ENCODE measurements around the gene SLC46A1. TPM values are rescaled to one million over a fixed set of nuclear protein-coding genes. Genes with fewer than 3 reads are reported as not detected.

SLC46A1 gene
- polyA plus RNA-seq, 3 donors, result 13.9 to 15.4 (median 14.5) TPM

DNA sequence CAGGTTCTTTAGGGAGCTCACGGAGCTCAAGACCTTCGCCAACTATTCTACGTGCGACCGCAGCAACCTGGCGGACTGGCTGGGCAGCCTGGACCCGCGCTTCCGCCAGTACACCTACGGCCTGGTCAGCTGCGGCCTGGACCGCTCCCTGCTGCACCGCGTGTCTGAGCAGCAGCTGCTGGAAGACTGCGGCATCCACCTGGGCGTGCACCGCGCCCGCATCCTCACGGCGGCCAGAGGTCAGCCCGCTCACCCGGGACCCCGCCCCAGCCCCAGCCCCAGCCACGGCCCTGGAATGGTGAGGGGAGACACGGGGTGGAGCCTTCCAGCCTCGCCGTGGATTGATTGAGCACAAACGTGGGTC, 21.0 kb downstream of the SLC46A1 start:
- DNase-seq (ENCODE audit: low read depth in 3 of 3, low spot score in 2 of 3), result no peak

DNA sequence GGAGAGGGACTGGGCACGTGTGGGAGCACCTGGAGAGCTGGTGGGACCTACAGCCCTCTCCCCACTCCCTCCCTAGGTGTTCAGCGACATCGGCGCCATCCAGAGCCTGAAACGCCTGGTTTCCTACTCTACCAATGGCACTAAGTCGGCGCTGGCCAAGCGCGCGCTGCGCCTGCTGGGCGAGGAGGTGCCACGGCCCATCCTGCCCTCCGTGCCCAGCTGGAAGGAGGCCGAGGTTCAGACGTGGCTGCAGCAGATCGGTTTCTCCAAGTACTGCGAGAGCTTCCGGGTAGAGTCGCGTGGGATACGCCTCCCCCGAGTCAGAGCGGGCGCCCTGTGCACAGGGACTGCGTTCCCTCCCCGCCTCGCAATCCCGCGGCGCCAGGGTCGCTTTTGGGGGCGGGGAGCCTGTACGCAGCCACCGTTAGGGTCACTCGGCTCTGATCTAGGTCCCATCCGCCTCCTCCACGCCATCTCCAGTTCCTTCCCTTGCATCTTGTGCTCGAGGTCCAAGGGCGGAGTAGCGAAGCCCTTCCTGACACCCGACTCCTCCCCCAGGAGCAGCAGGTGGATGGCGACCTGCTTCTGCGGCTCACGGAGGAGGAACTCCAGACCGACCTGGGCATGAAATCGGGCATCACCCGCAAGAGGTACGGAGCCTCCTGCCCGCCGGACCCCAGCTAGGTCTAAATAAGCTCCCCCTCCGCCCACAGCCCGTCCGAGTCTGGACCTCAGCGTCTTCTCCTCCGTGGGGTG, 21.6 kb downstream of the SLC46A1 start:
- no peak for DNase-seq (ENCODE audit: low read depth in 3 of 3, low spot score in 2 of 3)

DNA sequence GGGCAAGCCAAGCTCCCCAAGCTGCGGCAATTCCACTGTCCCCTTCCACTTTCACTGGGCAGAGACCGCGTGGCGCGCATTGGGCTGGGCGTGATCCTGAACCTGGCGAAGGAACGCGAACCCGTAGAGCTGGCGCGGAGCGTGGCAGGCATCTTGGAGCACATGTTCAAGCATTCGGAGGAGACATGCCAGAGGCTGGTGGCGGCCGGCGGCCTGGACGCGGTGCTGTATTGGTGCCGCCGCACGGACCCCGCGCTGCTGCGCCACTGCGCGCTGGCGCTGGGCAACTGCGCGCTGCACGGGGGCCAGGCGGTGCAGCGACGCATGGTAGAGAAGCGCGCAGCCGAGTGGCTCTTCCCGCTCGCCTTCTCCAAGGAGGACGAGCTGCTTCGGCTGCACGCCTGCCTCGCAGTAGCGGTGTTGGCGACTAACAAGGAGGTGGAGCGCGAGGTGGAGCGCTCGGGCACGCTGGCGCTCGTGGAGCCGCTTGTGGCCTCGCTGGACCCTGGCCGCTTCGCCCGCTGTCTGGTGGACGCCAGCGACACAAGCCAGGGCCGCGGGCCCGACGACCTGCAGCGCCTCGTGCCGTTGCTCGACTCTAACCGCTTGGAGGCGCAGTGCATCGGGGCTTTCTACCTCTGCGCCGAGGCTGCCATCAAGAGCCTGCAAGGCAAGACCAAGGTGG, 24.7 kb downstream of the SLC46A1 start:
- no peak for DNase-seq (ENCODE audit: low read depth in 3 of 3, low spot score in 2 of 3)

- no peak for DNase-seq (ENCODE audit: low read depth in 3 of 3, low spot score in 2 of 3)
Measured at GRCh38 chr17:28379814-28380801, 25.9 kb downstream of the SLC46A1 start.

DNA sequence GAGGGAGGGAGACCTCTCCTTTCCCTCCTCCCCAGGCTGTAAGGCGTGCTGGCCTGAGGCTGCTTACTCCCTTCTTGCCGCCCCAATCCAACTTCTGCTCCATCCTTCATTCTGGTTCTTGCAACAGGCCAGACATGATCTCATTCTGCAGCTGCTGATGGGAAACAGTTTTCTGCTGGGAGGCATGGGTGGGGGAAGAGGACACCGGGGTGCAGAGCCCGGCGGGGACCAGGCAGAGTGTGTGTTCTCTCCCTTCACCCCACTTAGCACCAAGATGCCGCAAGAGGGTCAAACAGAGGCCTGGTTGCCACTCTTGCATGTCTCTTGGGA, 33.1 kb downstream of the SLC46A1 start:
- no peak for DNase-seq (ENCODE audit: low read depth in 3 of 3, low spot score in 2 of 3)

DNA sequence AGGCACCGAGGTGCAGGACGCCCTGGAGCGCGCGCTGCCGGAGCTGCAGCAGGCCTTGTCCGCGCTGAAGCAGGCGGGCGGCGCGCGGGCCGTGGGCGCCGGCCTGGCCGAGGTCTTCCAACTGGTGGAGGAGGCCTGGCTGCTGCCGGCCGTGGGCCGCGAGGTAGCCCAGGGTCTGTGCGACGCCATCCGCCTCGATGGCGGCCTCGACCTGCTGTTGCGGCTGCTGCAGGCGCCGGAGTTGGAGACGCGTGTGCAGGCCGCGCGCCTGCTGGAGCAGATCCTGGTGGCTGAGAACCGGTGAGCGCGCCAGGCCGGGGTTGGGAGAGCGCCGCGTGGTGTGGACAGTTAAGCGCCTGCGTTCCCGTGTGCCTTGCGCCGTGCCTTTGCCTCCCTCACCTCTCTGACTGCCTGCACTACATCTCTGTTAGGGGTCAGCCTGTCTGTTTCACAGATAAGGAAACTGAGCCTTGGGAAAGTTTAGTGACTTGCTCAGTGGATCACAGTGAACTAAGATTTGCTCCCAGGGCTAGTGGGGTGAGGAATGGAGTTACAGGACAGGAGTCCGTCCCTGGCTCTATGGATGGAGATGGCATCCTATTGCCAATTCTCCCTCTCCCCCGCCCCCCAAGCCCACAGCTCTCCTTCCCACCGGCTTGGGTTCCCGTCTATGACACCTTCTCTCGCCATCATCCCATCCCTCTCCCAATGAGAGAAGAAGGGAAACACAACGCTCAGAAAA, 33.6 kb downstream of the SLC46A1 start:
- DNase-seq (ENCODE audit: low read depth in 3 of 3, low spot score in 2 of 3), result no peak

DNA sequence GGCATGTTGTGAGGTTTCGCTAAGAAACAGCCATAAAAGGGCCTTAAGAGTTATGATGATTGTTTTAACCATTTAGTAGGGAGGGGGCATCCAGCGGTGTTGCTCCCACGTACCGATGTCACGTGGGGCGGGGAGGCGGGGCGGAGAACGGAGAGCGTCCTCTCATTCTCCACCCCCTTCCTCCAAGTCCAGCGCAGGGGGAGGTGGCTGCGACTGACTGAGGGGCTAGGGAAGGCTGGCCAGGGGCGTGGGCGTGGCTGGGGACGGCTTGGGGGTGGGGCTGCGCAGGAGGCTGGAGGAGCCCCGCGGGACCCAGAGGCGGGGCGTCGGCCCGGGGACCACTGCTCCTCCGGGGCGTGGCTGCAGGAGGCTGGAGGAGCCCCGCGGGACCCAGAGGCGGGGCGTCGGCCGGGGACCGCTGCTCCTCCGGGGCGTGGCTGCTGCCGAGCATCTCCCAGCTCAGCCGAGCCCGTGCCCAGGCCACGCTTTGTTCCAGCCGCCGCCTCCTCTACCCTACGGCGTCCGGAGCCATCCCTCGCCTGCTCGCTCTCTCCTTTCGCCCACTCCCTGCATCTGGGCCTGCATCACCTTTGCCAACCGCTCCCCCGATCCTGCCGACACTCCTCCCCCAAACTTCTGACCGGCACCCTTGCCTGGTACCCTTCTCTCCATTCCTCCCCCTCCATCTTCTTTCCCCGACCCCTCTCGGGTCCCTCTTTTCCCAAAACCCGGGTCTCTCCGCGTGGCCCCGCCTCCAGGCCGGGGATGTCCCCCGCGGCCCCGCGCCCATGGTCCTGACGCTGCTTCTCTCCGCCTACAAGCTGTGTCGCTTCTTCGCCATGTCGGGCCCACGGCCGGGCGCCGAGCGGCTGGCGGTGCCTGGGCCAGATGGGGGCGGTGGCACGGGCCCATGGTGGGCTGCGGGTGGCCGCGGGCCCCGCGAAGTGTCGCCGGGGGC, 34.5 kb downstream of the SLC46A1 start, which contains the start of gene SARM1:
Gene SARM1, plus strand, starts transcription at position 450 of the 958 bp plus-strand sequence. Its CDS starts 339 bp downstream, at position 789.
- DNase-seq (ENCODE audit: low read depth in 3 of 3, low spot score in 2 of 3), result peak in 2 of 3 donors; percentile 73 to 79

GRCh38 chr17:28370744-28371103, 35.3 kb downstream of the SLC46A1 start:
- no peak for DNase-seq (ENCODE audit: low read depth in 3 of 3, low spot score in 2 of 3)

DNA sequence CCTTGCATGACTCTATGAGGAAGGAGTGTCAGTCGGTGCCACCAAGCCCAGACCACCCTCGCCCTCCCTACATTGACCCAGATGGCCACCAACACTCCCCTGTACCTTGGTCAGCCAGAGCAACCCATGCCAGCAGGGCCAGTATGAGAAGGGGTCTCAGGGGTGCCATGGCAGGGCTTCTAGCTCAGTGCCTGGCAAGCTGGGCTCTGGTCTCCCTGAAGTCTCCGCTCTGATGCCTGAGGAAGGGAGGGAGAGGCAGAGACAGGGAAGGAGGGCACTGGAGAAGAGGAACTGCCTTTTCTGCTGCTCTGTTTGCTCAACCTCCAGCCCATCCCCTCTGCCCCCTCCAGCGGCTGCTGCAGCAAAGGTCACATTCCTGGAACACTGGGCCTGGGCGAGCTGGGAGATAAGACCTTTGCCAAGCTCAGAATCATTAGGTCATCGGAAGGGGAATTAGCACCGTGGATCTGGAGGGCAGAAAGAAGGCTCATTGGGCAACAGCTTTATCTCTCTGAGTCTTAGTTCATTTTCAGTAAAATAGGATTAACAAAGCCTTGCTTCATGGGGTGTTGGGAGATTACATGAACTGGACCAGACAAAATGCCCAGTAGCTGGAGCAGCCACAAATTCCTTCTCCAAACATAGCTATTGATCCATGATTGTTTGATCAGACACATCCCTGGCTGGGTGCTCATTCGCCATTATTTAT, 35.8 kb downstream of the SLC46A1 start, which contains the start of gene VTN:
Gene VTN, minus strand, starts transcription at position 273 of the 709 bp plus-strand sequence. Its CDS starts 104 bp downstream, at position 169.
- DNase-seq (ENCODE audit: low read depth in 3 of 3, low spot score in 2 of 3), result no peak

- DNase-seq (ENCODE audit: low read depth in 3 of 3, low spot score in 2 of 3), result no peak
Measured at GRCh38 chr17:28369684-28370034, 36.4 kb downstream of the SLC46A1 start.

GRCh38 chr17:28368915-28369683, 36.9 kb downstream of the SLC46A1 start:
- DNase-seq (ENCODE audit: low read depth in 3 of 3, low spot score in 2 of 3), result no peak

GRCh38 chr17:28368306-28368831, 37.6 kb downstream of the SLC46A1 start:
- no peak for DNase-seq (ENCODE audit: low read depth in 3 of 3, low spot score in 2 of 3)

- no peak for DNase-seq (ENCODE audit: low read depth in 3 of 3, low spot score in 2 of 3)
Measured at GRCh38 chr17:28367641-28368305, 38.2 kb downstream of the SLC46A1 start.

DNA sequence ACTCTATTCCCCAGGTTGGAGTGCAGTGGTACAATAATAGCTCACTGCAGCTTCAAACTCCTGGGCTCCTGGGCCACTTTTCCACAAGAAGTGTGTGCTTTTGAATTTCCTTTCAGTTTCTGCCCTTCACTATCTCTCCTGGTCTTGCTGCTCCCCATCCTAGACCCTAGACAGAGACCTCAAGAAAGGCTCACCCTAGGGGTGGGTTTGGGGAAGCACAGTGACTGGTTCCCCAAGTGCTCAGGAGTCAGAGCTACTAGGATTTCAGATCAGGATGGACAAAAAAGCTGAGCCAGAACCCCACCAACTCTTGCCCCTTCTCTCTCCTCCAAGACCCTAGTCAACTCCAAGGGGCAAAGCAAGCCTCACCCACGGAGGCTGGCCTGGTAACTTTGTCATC, 39.4 kb downstream of the SLC46A1 start:
- no peak for DNase-seq (ENCODE audit: low read depth in 3 of 3, low spot score in 2 of 3)

DNA sequence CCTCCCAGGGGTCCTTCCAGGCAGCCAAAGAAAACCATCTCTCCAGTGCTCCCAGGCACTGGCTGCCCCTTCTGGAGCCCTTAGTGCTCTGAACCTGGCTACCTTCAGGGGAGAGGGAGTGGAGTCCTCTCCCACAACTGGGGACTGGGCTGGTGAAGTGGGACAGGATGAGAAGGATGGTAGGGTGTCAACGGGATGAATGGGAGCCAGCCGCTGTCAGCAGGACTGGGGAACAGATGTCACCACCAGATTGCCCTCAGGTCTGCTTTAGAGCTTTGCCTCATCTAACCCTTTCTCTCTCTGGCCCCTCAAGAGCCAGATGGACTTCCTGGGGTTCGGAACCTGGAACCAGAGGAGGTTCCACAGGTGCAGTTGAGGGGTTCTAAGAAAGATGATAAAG, 40.5 kb downstream of the SLC46A1 start:
- DNase-seq (ENCODE audit: low read depth in 3 of 3, low spot score in 2 of 3), result no peak

- DNase-seq (ENCODE audit: low read depth in 3 of 3, low spot score in 2 of 3), result no peak
Measured at GRCh38 chr17:28364665-28365363, 41.2 kb downstream of the SLC46A1 start, which contains the start of gene SEBOX. Gene SEBOX (minus strand): TSS chr17:28365199. CDS start chr17:28365151, 48 bp downstream.
